A673 (cell line): ENCODE results near the gene SPATA32. TPM values are rescaled to one million over a fixed set of nuclear protein-coding genes. Genes with fewer than 3 reads are reported as not detected.

Source experiments
- BruUV-seq: library from RNA; stranded (reverse); fragments of 400-500 nt; replicated peaks from 2 replicates; lab custom pipeline; 2021; lab: Mats Ljungman, UMichigan
- CTCF ChIA-PET: fragments of 300-600 bp; sonication (Branson Sonifier 250); formaldehyde crosslinking; loops from one replicate; lab custom pipeline; 2022; ENCODE audit warnings: antibody characterized with exemption; lab: Charles Lee
- POLR2A ChIA-PET: fragments of 300-600 bp; sonication (Branson Sonifier 250); formaldehyde crosslinking; loops from one replicate; lab custom pipeline; 2022; ENCODE audit warnings: antibody characterized with exemption; ENCODE audit not compliant: low non-redundant PET; lab: Charles Lee
- DNase-seq: peaks from one replicate; pipeline ENCODE4 v3.0.0-alpha.2; 2015; ENCODE audit warnings: low spot score
- H3K27ac ChIP-seq: fragments of 200-600 bp; sonication (generic); 2 replicates; pipeline ENCODE4 v1.5.1; 2016; ENCODE audit warnings: mixed run types, low read depth, mild to moderate bottlenecking, mixed read lengths, antibody characterized with exemption, low read length; ENCODE audit not compliant: poor library complexity, severe bottlenecking
- H3K27me3 ChIP-seq: fragments of 200-600 bp; sonication (generic); replicated peaks from 2 replicates; pipeline ENCODE4 v1.6.1; 2017; ENCODE audit warnings: mixed run types, low read depth, mild to moderate bottlenecking, mixed read lengths, antibody characterized with exemption, low read length; ENCODE audit not compliant: insufficient read depth, poor library complexity
- H3K36me3 ChIP-seq: fragments of 200-600 bp; sonication (generic); 2 replicates; pipeline ENCODE4 v1.6.1; 2016; ENCODE audit warnings: mixed run types, mild to moderate bottlenecking, mixed read lengths, antibody characterized with exemption, low read length; ENCODE audit not compliant: insufficient read depth, poor library complexity, severe bottlenecking
- H3K4me1 ChIP-seq: fragments of 200-600 bp; sonication (generic); 2 replicates; pipeline ENCODE4 v1.6.1; 2017; ENCODE audit warnings: mixed run types, mild to moderate bottlenecking, mixed read lengths, antibody characterized with exemption, low read length; ENCODE audit not compliant: insufficient read depth, poor library complexity, severe bottlenecking
- H3K4me3 ChIP-seq: fragments of 200-600 bp; sonication (generic); 2 replicates; pipeline ENCODE4 v1.5.1; 2016; ENCODE audit warnings: low read depth, mixed run types, mild to moderate bottlenecking, mixed read lengths, low read length; ENCODE audit not compliant: poor library complexity, severe bottlenecking
- H3K9me3 ChIP-seq: fragments of 200-600 bp; sonication (generic); 2 replicates; pipeline ENCODE4 v1.6.1; 2016; ENCODE audit warnings: mixed run types, low read depth, mild to moderate bottlenecking, mixed read lengths, antibody characterized with exemption, low read length; ENCODE audit not compliant: poor library complexity, severe bottlenecking
- EZH2 ChIP-seq: fragments of 200-600 bp; sonication (generic); IDR thresholded peaks from 2 replicates; pipeline ENCODE4 v1.6.1; 2017; ENCODE audit warnings: borderline replicate concordance, low read depth, mild to moderate bottlenecking, mixed read lengths, antibody characterized with exemption, low read length; ENCODE audit not compliant: poor library complexity, severe bottlenecking
- intact Hi-C: fragments of 100-400 bp; cut with micrococcal nuclease; formaldehyde crosslinking; loops from one replicate; pipeline ENCODE4 v1.10.0; 2022; ENCODE audit not compliant: unreplicated experiment
- total RNA-seq: library from RNA; stranded (reverse); gene quantifications from 2 replicates; pipeline ENCODE4 v1.2.3, GENCODE V29; 2021
- TF ChIP-seq, protein P1 (sequence below): fragments of 300-800, 200-600 bp; sonication (generic); conservative IDR thresholded peaks from 2 replicates; pipeline ENCODE4 v1.5.1; 2017; ENCODE audit warnings: low read depth, mild to moderate bottlenecking, antibody characterized with exemption, low read length, moderate library complexity, mixed read lengths

SPATA32 gene
- total RNA-seq, 1 experiment from 2014 or later = not detected

DNA sequence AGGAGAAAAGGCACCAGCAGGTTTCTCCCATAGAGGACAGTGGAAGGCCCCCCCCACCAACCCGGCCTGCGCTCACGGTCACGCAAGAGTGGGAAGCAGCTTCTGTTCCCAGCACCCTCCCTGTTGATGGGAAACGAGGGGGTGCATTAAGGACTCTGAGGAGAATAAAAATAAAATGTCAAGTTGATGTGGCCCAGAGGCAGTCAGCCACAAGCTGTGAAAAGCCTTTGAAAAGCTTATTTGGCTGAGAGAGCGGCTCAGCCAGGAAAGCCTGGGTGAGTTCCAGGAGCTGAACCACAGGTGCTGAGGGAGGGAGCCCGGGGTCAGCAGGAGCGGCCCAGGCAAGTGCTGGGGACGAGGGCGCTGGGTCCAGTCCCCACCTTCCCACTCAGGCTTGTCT is 26.9 kb upstream of the SPATA32 start:
- no peak for DNase-seq
- Histone ChIP-seq H3K4me3 (no peak overlapping the region), H3K27me3 (no peaks in the 10 kb centered on the region), H3K36me3 (no peaks in the 10 kb centered on the region), H3K27ac (no peak overlapping the region), H3K9me3 (no peaks in the 10 kb centered on the region), H3K4me1 (peaks cover 5% of the 10 kb centered on the region)
- TF ChIP-seq EZH2 = no peak
- TF ChIP-seq, protein P1, sequence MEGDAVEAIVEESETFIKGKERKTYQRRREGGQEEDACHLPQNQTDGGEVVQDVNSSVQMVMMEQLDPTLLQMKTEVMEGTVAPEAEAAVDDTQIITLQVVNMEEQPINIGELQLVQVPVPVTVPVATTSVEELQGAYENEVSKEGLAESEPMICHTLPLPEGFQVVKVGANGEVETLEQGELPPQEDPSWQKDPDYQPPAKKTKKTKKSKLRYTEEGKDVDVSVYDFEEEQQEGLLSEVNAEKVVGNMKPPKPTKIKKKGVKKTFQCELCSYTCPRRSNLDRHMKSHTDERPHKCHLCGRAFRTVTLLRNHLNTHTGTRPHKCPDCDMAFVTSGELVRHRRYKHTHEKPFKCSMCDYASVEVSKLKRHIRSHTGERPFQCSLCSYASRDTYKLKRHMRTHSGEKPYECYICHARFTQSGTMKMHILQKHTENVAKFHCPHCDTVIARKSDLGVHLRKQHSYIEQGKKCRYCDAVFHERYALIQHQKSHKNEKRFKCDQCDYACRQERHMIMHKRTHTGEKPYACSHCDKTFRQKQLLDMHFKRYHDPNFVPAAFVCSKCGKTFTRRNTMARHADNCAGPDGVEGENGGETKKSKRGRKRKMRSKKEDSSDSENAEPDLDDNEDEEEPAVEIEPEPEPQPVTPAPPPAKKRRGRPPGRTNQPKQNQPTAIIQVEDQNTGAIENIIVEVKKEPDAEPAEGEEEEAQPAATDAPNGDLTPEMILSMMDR = no peak
- intact Hi-C loops = no loop called here
- CTCF ChIA-PET = no interaction called here
- no TSS peak for BruUV-seq
- POLR2A ChIA-PET = no interaction called here

DNA sequence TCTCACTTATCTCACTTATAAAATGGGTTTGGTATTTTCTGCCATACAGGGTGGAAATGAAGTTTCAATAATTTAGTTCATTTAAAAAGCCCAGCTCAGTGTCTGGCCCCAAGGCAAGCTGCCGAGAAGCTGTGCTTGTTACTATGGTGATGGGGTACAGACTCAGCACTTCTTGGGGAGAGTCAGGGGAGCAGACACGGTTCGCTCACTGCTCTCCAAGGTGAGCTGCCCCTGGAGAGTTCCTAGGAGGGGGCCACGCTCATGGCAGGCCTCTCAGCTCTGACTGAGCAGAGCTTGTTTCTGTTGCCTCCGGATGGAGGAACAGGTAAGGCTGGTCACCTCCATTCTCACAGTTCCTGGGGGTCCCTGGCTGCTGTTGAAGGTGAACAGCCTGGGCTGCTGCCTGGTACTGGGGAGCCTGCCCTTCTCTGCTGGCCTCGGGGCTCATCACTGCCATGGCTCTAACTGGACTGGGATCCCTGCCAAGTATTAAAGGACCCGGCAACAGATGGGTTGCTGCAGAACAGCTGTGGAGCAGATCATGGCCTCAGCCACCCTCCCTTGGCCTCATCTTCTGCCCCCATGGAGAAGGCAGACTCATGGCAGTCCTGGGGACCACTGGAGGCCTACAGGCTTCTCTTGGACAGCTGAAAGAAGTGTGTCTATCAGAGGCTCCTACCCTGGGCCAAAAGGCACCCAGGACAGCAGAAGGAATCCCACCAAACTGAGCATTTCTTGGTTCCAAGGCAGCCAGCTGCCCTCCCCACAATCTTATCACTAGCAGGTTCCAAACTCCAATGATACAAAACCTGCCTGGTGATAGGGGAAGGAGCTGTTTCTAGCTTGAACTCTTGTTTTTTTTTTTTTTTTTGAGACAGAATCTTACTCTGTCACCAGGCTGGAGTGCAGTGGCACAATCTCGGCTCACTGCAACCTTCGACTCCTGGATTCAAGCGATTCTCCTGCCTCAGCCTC is 25.9 kb upstream of the SPATA32 start:
- Histone ChIP-seq H3K4me1 (no peaks in the 10 kb centered on the region), H3K36me3 (no peaks in the 10 kb centered on the region), H3K4me3 (no peak overlapping the region), H3K9me3 (no peaks in the 10 kb centered on the region), H3K27me3 (no peaks in the 10 kb centered on the region), H3K27ac (no peak overlapping the region)
- BruUV-seq = no TSS peak
- TF ChIP-seq, protein P1 = no peak
- no peak for TF ChIP-seq EZH2
- ChIA-PET POLR2A (no interaction called here), CTCF (no interaction called here)
- no peak for DNase-seq
- intact Hi-C loops = no loop called here

DNA sequence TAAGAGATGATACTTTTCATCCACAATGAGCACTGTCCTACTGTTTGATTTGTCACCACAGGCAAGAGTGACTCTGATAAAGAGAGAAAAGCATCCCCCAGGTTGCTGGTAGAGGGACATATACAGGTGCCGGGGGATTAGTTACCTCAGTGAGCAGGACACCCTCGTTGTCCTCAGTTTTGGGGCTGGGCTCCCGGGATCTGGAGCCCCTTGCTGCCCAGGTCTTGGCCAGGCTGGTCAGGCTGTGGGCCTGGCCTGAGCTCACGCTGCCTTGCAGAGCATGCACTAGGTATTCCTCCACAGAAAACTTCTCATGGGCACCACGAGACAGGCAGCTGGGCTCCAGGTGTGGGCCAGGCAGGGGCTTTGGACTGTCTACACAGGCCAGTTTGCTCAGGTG is 24.4 kb upstream of the SPATA32 start:
- no peak for TF ChIP-seq EZH2
- TF ChIP-seq, protein P1 = no peak
- Histone ChIP-seq H3K4me3 (no peak overlapping the region), H3K36me3 (no peaks in the 10 kb centered on the region), H3K27ac (no peak overlapping the region), H3K27me3 (no peaks in the 10 kb centered on the region), H3K4me1 (no peaks in the 10 kb centered on the region), H3K9me3 (no peaks in the 10 kb centered on the region)
- DNase-seq = no peak
- ChIA-PET CTCF (no interaction called here), POLR2A (no interaction called here)
- BruUV-seq = no TSS peak
- intact Hi-C loops = no loop called here
